AG04449 (cell line): ENCODE measurements around the gene ATAT1.
"Not testable (repeated sequence)": the region's sequence is repeated elsewhere in the genome, so short reads cannot be mapped to it uniquely, and the experiment has no call there.

ENCODE experiments used
- CTCF ChIA-PET: fragments of 350-600 bp; formaldehyde crosslinking; extraction: SDS; loops from one replicate; lab custom pipeline; 2021; ENCODE audit warnings: antibody characterized with exemption; lab: Yijun Ruan, JAX
- POLR2A ChIA-PET: fragments of 400-600, 350-600 bp; formaldehyde crosslinking; extraction: SDS; loops from one replicate; lab custom pipeline; 2020; ENCODE audit warnings: antibody characterized with exemption, inconsistent platforms; lab: Yijun Ruan, JAX
- DNase-seq: peaks from one replicate; pipeline ENCODE4 v3.0.0-alpha.2; 2010; ENCODE audit warnings: low read depth, low spot score
- H3K4me3 ChIP-seq: 2 replicates; pipeline ENCODE4 v1.5.1; 2011; ENCODE audit warnings: low read depth, mild to moderate bottlenecking, control low read depth, low read length
- CTCF ChIP-seq: IDR thresholded peaks from one replicate; pipeline ENCODE4 v1.5.1; 2011; ENCODE audit warnings: mild to moderate bottlenecking, moderate library complexity, low read length, control low read depth, inconsistent platforms; ENCODE audit not compliant: insufficient read depth; ENCODE audit errors: missing control alignments

Gene ATAT1

GRCh38 chr6:30591008-30591407 is 35.7 kb upstream of the ATAT1 start:
- no peak overlapping the region for H3K4me3 ChIP-seq
- no peak for DNase-seq
- ChIA-PET CTCF (interaction anchor here (0.7 to 6.9 kb wide), 5 partner anchors 7 to 108 kb away, joined by 3 to 64 read pairs (median 5); no protein-coding TSS in a partner anchor), POLR2A (interaction anchor here (0.8 to 1.4 kb wide), 4 partner anchors 12 to 22 kb away, joined by 3 to 4 read pairs (median 3); no protein-coding TSS in a partner anchor)
- TF ChIP-seq CTCF = no peak

GRCh38 chr6:30592287-30592686 is 34.4 kb upstream of the ATAT1 start:
- no peak for TF ChIP-seq CTCF
- CTCF ChIA-PET = interaction anchor here (6.4 kb wide), 1 partner anchor 110 kb away, joined by 29 read pairs; no protein-coding TSS in a partner anchor
- POLR2A ChIA-PET = interaction anchor here (0.5 kb wide), 1 partner anchor 218 kb away, joined by 3 read pairs; no protein-coding TSS in a partner anchor
- no peak overlapping the region for H3K4me3 ChIP-seq
- DNase-seq = no peak

GRCh38 chr6:30597315-30598144 is 29.1 kb upstream of the ATAT1 start:
- H3K4me3 ChIP-seq, DNase-seq: not testable (repeated sequence)
- ChIA-PET CTCF (interaction anchor here (0.5 to 6.4 kb wide), 26 partner anchors 9 to 1057 kb away, joined by 3 to 64 read pairs (median 6); partner anchors contain the start of gene ABCF1), POLR2A (interaction anchor here (0.6 to 2.0 kb wide), 11 partner anchors 9 to 107 kb away, joined by 3 to 20 read pairs (median 4); partner anchors contain the start of gene ABCF1)
- TF ChIP-seq CTCF = peak; percentile 65

- no peak overlapping the region for H3K4me3 ChIP-seq
- no peak for DNase-seq
- TF ChIP-seq CTCF = no peak
- CTCF ChIA-PET = interaction anchor here (0.9 to 6.4 kb wide), 8 partner anchors 7 to 116 kb away, joined by 4 to 64 read pairs (median 18); no protein-coding TSS in a partner anchor
- POLR2A ChIA-PET = interaction anchor here (0.6 to 1.5 kb wide), 3 partner anchors 8 to 16 kb away, joined by 4 to 5 read pairs (median 4); no protein-coding TSS in a partner anchor
Observed at GRCh38 chr6:30598912-30599624, 27.6 kb upstream of the ATAT1 start.

- no peak for TF ChIP-seq CTCF
- DNase-seq = no peak
- ChIA-PET CTCF (interaction anchor here (1.7 to 6.4 kb wide), 4 partner anchors 11 to 56 kb away, joined by 6 to 64 read pairs (median 18); no protein-coding TSS in a partner anchor), POLR2A (interaction anchor here (1.0 to 1.5 kb wide), 3 partner anchors 10 to 14 kb away, joined by 4 to 5 read pairs (median 5); no protein-coding TSS in a partner anchor)
- no peak overlapping the region for H3K4me3 ChIP-seq
Observed at GRCh38 chr6:30599625-30600324, 26.9 kb upstream of the ATAT1 start.
